K562 (cell line): ENCODE results near the gene ABHD1. TPM values are rescaled to one million over a fixed set of nuclear protein-coding genes. Genes with fewer than 3 reads are reported as not detected.

Experiments used
- BCOR ChIP-seq: fragments of 450-650 bp; IDR thresholded peaks from 2 replicates; pipeline ENCODE4 v1.6.1; 2016
- CEBPB ChIP-seq: fragments of 450-650 bp; IDR thresholded peaks from 2 replicates; pipeline ENCODE4 v1.6.1; 2016; ENCODE audit warnings: missing genetic modification characterization, missing compliant biosample characterization
- EHMT2 ChIP-seq: fragments of 450-650 bp; IDR thresholded peaks from 2 replicates; pipeline ENCODE4 v1.6.1; 2018; ENCODE audit warnings: antibody characterized with exemption
- ELF4 ChIP-seq: fragments of 450-650 bp; formaldehyde crosslinking; IDR thresholded peaks from 2 replicates; pipeline ENCODE4 v1.4.0; 2022; ENCODE audit warnings: missing genetic modification characterization
- ETV5 ChIP-seq: sonication (generic); formaldehyde crosslinking; IDR thresholded peaks from 2 replicates; pipeline ENCODE4 v1.4.0; 2020; ENCODE audit warnings: low read depth, mild to moderate bottlenecking, missing genetic modification reagents
- GATA2 ChIP-seq: sonication (generic); formaldehyde crosslinking; IDR thresholded peaks from 2 replicates; pipeline ENCODE4 v1.4.0; 2020; ENCODE audit warnings: mild to moderate bottlenecking, missing genetic modification reagents
- KLF13 ChIP-seq: fragments of 450-650 bp; IDR thresholded peaks from 2 replicates; pipeline ENCODE4 v1.6.1; 2016; ENCODE audit warnings: missing genetic modification characterization, low read depth, mild to moderate bottlenecking, missing compliant biosample characterization, moderate library complexity, borderline replicate concordance
- MED1 ChIP-seq: sonication (generic); formaldehyde crosslinking; IDR thresholded peaks from 2 replicates; pipeline ENCODE4 v1.8.1; 2023; ENCODE audit warnings: missing genetic modification reagents, borderline replicate concordance
- NCOA1 ChIP-seq: fragments of 450-650 bp; IDR thresholded peaks from 2 replicates; pipeline ENCODE4 v1.6.1; 2016; ENCODE audit warnings: low read depth
- RAD21 ChIP-seq, 2 experiments: fragments of 250-450 bp in 1 of 2; fragments of 450-650 bp in 1 of 2; sonication (Bioruptor Pico) in 1 of 2; formaldehyde crosslinking in 1 of 2; IDR thresholded peaks in 1 of 2; conservative IDR thresholded peaks in 1 of 2; 2 replicates each; pipeline versions ENCODE4 v1.4.0 to v1.8.0; 2020 to 2022; ENCODE audit warnings: mild to moderate bottlenecking in 2 of 2, moderate library complexity in 1 of 2
- RCOR1 ChIP-seq, 2 experiments: IDR thresholded peaks; 2 replicates each; pipeline ENCODE4 v1.6.1; 2012; ENCODE audit warnings: low read depth in 2 of 2, low read length in 2 of 2, borderline replicate concordance in 1 of 2, improper control_type of control experiment in 1 of 2
- RFX5 ChIP-seq: IDR thresholded peaks from 2 replicates; pipeline ENCODE4 v1.6.1; 2011; ENCODE audit warnings: low read depth, mild to moderate bottlenecking, improper control_type of control experiment, low read length
- SMAD2 ChIP-seq: fragments of 150-350 bp; IDR thresholded peaks from 2 replicates; pipeline ENCODE4 v1.6.1; 2014; ENCODE audit warnings: low read depth, mild to moderate bottlenecking, low read length
- SMC3 ChIP-seq: conservative IDR thresholded peaks from 2 replicates; pipeline ENCODE4 v1.6.1; 2011; ENCODE audit warnings: low read depth, low read length, improper control_type of control experiment; ENCODE audit not compliant: insufficient read depth
- SRSF7 ChIP-seq: fragments of 200-400 bp; formaldehyde crosslinking; optimal IDR thresholded peaks from 2 replicates; pipeline ENCODE3; 2017; ENCODE audit warnings: mild to moderate bottlenecking, low read depth, low read length
- TAF7 ChIP-seq: fragments of 450-650 bp; IDR thresholded peaks from 2 replicates; pipeline ENCODE4 v1.6.1; 2016; ENCODE audit warnings: missing genetic modification characterization, missing compliant biosample characterization
- THRAP3 ChIP-seq: fragments of 450-650 bp; IDR thresholded peaks from 2 replicates; pipeline ENCODE4 v1.6.1; 2016; ENCODE audit warnings: mild to moderate bottlenecking, inconsistent platforms, borderline replicate concordance
- TRIM24 ChIP-seq, 2 experiments: fragments of 450-650 bp; IDR thresholded peaks; 2 replicates each; pipeline ENCODE4 v1.6.1; 2016
- ZNF12 ChIP-seq: sonication (generic); formaldehyde crosslinking; IDR thresholded peaks from 2 replicates; pipeline ENCODE4 v1.4.0; 2020; ENCODE audit warnings: mild to moderate bottlenecking, missing genetic modification reagents
- ZNF23 ChIP-seq: fragments of 250-450 bp; sonication (Bioruptor Pico); IDR thresholded peaks from 2 replicates; pipeline ENCODE4 v1.4.0; 2020; ENCODE audit warnings: mild to moderate bottlenecking
- ZNF584 ChIP-seq: fragments of 200-800 bp; sonication (Bioruptor generic); IDR thresholded peaks from 2 replicates; pipeline ENCODE4 v1.6.1; 2016; ENCODE audit warnings: low read depth, mild to moderate bottlenecking, missing genetic modification characterization, missing compliant biosample characterization
- polyA plus RNA-seq, 8 experiments: library from polyadenylated mRNA; depleted of rRNA in 4 of 8; stranded (reverse) in 5 of 8; unstranded in 3 of 8; fragments of >200 nt; fragmentation: Nextera tagmentation in 2 of 8; fragmentation: Illumina TruSeq in 1 of 8; extraction: Ambion mirVana in 2 of 8; extraction: Trizol in 1 of 8; gene quantifications; 2 replicates each; pipeline versions ENCODE4 v1.2.1 to v1.2.3, GENCODE V29; 2011 to 2014; ENCODE audit warnings: inconsistent platforms in 1 of 8, missing spikeins in 1 of 8
- total RNA-seq, 7 experiments: library from RNA; depleted of rRNA in 6 of 7; stranded (reverse); fragments of >200 nt in 6 of 7; fragmentation: Illumina TruSeq in 2 of 7; extraction: Trizol in 2 of 7; gene quantifications; 2 replicates each; pipeline versions ENCODE4 v1.2.1 to v1.2.3, GENCODE V29; 2011 to 2021; ENCODE audit warnings: low replicate concordance in 1 of 7
- TF ChIP-seq, protein P1 (sequence below): fragments of 250-450 bp; sonication (Bioruptor Pico); IDR thresholded peaks from 2 replicates; pipeline ENCODE4 v1.5.1; 2021; ENCODE audit warnings: mild to moderate bottlenecking
- TF ChIP-seq, protein P2 (sequence below): fragments of 450-650 bp; formaldehyde crosslinking; IDR thresholded peaks from 2 replicates; pipeline ENCODE4 v1.4.0; 2020; ENCODE audit warnings: mild to moderate bottlenecking, mixed read lengths
- TF ChIP-seq, protein P3 (sequence below): sonication (generic); formaldehyde crosslinking; IDR thresholded peaks from 2 replicates; pipeline ENCODE4 v1.8.1; 2023; ENCODE audit warnings: mild to moderate bottlenecking, missing genetic modification reagents, moderate library complexity
- TF ChIP-seq, protein P4 (sequence below): fragments of 250-450 bp; sonication (Bioruptor Pico); IDR thresholded peaks from 2 replicates; pipeline ENCODE4 v1.6.1; 2021; ENCODE audit warnings: mild to moderate bottlenecking

ABHD1 gene
- total and polyA plus RNA-seq, 9 of the 15 experiments (the other 6 are each of a cell fraction or from before 2014, with no cell fraction given) = 0.10 to 0.16 (median 0.11) TPM; not detected in 5

DNA sequence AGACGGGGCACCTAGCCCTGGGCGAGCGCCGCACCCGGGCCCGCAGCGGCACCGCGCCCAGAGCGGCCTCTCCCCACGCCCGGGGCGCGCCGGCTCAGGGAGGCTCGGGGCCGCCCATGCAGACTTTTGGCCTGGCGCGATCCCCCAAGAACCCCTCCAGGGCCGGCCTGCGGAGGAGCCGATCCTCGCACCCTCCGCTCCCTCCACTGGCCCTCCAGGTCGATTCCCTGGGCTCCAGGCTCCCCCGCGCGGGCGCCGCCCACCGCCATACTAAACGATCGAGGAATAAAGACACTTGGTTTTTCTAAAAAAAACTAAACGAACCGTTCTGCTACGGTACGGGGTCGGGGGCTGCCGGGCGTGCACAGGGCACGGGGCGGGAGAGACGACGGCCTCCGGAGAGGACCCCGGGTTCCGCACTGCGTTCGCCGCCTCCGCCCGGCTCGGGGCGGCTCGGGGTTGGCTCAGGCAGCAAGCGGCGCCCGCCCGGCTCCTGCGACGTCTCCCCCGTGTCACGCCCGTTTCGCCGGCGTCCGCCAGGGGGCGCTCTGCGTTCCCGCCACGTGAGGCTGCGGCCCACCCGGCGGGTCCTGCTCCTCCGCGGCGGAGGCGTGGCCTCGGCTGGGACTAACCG, 37.4 kb upstream of the ABHD1 start (continued):
- TF ChIP-seq, protein P1, sequence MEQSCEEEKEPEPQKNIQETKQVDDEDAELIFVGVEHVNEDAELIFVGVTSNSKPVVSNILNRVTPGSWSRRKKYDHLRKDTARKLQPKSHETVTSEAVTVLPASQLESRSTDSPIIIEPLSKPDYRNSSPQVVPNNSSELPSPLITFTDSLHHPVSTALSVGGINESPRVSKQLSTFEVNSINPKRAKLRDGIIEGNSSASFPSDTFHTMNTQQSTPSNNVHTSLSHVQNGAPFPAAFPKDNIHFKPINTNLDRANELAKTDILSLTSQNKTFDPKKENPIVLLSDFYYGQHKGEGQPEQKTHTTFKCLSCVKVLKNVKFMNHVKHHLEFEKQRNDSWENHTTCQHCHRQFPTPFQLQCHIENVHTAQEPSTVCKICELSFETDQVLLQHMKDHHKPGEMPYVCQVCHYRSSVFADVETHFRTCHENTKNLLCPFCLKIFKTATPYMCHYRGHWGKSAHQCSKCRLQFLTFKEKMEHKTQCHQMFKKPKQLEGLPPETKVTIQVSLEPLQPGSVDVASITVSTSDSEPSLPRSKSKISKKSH (CRISPR knock-in tag) = no peak
- peak in 1 of 2 experiments; percentile 69; a peak in 2 of 4 replicates for TF ChIP-seq RCOR1 (IDR thresholded peaks at IDR 0.05; ENCODE audit: borderline replicate concordance in 1 of 2, low read depth in 2 of 2, low read length in 2 of 2)
- TF ChIP-seq ZNF584 (CRISPR knock-in tag) = no peak
- TF ChIP-seq NCOA1 = no peak
- TF ChIP-seq TAF7 (tag) = peak; percentile 36; the same call in 1 of the 2 replicates
- no peak for TF ChIP-seq RFX5
- peak; percentile 61; the same call in 1 of the 2 replicates for TF ChIP-seq SMC3
- TF ChIP-seq THRAP3 = no peak
- no peak for TF ChIP-seq GATA2 (CRISPR knock-in tag)
- no peak for TF ChIP-seq ZNF12
- peak in 1 of 2 experiments; percentile 18; a peak in 1 of 4 replicates for TF ChIP-seq TRIM24 (IDR thresholded peaks at IDR 0.05)
- peak; percentile 23 for TF ChIP-seq ETV5 (CRISPR knock-in tag)
- no peak for TF ChIP-seq KLF13
- peak; percentile 55 for TF ChIP-seq RAD21 (CRISPR knock-in tag; conservative IDR thresholded peaks at IDR 0.05 in 1 of 2, IDR thresholded peaks at IDR 0.05 in 1 of 2)
- no peak for TF ChIP-seq CEBPB
- TF ChIP-seq, protein P2, sequence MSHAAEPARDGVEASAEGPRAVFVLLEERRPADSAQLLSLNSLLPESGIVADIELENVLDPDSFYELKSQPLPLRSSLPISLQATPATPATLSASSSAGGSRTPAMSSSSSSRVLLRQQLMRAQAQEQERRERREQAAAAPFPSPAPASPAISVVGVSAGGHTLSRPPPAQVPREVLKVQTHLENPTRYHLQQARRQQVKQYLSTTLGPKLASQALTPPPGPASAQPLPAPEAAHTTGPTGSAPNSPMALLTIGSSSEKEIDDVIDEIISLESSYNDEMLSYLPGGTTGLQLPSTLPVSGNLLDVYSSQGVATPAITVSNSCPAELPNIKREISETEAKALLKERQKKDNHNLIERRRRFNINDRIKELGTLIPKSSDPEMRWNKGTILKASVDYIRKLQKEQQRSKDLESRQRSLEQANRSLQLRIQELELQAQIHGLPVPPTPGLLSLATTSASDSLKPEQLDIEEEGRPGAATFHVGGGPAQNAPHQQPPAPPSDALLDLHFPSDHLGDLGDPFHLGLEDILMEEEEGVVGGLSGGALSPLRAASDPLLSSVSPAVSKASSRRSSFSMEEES (CRISPR knock-in tag) = no peak
- TF ChIP-seq SMAD2 = no peak
- no peak for TF ChIP-seq SRSF7
- TF ChIP-seq EHMT2 = no peak
- no peak for TF ChIP-seq ZNF23 (CRISPR knock-in tag)
- TF ChIP-seq, protein P3, sequence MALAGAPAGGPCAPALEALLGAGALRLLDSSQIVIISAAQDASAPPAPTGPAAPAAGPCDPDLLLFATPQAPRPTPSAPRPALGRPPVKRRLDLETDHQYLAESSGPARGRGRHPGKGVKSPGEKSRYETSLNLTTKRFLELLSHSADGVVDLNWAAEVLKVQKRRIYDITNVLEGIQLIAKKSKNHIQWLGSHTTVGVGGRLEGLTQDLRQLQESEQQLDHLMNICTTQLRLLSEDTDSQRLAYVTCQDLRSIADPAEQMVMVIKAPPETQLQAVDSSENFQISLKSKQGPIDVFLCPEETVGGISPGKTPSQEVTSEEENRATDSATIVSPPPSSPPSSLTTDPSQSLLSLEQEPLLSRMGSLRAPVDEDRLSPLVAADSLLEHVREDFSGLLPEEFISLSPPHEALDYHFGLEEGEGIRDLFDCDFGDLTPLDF = peak; percentile 55; the same call in 1 of the 2 replicates
- TF ChIP-seq BCOR = no peak
- no peak for TF ChIP-seq MED1
- no peak for TF ChIP-seq ELF4 (CRISPR knock-in tag)
- TF ChIP-seq, protein P4, sequence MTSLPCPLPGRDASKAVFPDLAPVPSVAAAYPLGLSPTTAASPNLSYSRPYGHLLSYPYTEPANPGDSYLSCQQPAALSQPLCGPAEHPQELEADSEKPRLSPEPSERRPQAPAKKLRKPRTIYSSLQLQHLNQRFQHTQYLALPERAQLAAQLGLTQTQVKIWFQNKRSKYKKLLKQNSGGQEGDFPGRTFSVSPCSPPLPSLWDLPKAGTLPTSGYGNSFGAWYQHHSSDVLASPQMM = no peak
